Measurements from ENCODE around the gene PPP3CB.

DNA sequence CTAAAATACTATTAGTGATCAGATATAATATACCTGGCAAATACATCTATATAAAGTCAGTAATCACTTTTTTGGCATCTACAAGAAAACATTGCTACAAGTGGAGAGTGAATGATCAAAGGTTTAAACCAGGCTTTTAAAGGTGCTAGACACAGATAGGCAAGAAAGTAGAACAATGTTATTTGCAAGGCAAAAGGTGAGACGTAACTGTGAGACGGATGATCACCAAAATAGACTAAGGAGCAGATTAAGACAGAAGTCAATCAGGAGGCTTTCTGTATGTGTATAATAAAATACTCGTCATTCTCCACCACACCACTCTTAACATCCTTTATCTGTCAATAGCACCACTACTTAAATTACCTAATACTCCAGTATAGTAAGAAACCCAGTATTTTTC lies 90.3 kb downstream of the PPP3CB start:
- no peak for TF ChIP-seq POLR2AphosphoS5 (IDR thresholded peaks at IDR 0.05; ENCODE audit: low read depth, low read length)
- no peak for TF ChIP-seq TAF1 (IDR thresholded peaks at IDR 0.05; ENCODE audit: borderline replicate concordance, insufficient read depth, low read length)
- TF ChIP-seq, protein P1, sequence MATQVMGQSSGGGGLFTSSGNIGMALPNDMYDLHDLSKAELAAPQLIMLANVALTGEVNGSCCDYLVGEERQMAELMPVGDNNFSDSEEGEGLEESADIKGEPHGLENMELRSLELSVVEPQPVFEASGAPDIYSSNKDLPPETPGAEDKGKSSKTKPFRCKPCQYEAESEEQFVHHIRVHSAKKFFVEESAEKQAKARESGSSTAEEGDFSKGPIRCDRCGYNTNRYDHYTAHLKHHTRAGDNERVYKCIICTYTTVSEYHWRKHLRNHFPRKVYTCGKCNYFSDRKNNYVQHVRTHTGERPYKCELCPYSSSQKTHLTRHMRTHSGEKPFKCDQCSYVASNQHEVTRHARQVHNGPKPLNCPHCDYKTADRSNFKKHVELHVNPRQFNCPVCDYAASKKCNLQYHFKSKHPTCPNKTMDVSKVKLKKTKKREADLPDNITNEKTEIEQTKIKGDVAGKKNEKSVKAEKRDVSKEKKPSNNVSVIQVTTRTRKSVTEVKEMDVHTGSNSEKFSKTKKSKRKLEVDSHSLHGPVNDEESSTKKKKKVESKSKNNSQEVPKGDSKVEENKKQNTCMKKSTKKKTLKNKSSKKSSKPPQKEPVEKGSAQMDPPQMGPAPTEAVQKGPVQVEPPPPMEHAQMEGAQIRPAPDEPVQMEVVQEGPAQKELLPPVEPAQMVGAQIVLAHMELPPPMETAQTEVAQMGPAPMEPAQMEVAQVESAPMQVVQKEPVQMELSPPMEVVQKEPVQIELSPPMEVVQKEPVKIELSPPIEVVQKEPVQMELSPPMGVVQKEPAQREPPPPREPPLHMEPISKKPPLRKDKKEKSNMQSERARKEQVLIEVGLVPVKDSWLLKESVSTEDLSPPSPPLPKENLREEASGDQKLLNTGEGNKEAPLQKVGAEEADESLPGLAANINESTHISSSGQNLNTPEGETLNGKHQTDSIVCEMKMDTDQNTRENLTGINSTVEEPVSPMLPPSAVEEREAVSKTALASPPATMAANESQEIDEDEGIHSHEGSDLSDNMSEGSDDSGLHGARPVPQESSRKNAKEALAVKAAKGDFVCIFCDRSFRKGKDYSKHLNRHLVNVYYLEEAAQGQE (IDR thresholded peaks at IDR 0.05; ENCODE audit: insufficient read depth in 1 of 2, low read depth in 2 of 2, low read length in 2 of 2): no peak
- TF ChIP-seq FOXP2 (optimal IDR thresholded peaks at IDR 0.05; ENCODE audit: borderline replicate concordance, extremely low read depth, extremely low read length, insufficient read depth): no peak
